Left ventricle myocardium inferior (tissue), 1 donor: ENCODE measurements around the gene ENTHD1. TPM values are rescaled to one million over a fixed set of nuclear protein-coding genes. Genes with fewer than 3 reads are reported as not detected.
"Not testable (repeated sequence)": the region's sequence is repeated elsewhere in the genome, so short reads cannot be mapped to it uniquely, and the experiment has no call there.

Source experiments
- DNase-seq: peaks from one replicate; pipeline ENCODE4 v3.0.0-alpha.2; 2020
- H3K27ac ChIP-seq: fragments of 200-600 bp; replicated peaks from 2 replicates; pipeline ENCODE4 v1.8.0; 2021
- H3K27me3 ChIP-seq: fragments of 200-600 bp; 2 replicates; pipeline ENCODE4 v1.8.0; 2021; ENCODE audit warnings: low read depth
- H3K36me3 ChIP-seq: fragments of 200-600 bp; 2 replicates; pipeline ENCODE4 v1.8.0; 2021
- H3K4me1 ChIP-seq: fragments of 200-600 bp; 2 replicates; pipeline ENCODE4 v1.8.0; 2021
- H3K4me3 ChIP-seq: fragments of 200-600 bp; 2 replicates; pipeline ENCODE4 v1.8.0; 2021; ENCODE audit warnings: mild to moderate bottlenecking, moderate library complexity
- H3K9me3 ChIP-seq: fragments of 200-600 bp; replicated peaks from 2 replicates; pipeline ENCODE4 v1.8.0; 2021
- CTCF ChIP-seq: fragments of 200-600 bp; IDR thresholded peaks from 2 replicates; pipeline ENCODE4 v1.8.0; 2021; ENCODE audit warnings: antibody characterized with exemption, mild to moderate bottlenecking, borderline replicate concordance
- intact Hi-C: fragments of 100-400 bp; cut with micrococcal nuclease; formaldehyde crosslinking; loops from one replicate; pipeline ENCODE4 v1.11.0; 2022
- total RNA-seq: library from RNA; stranded (reverse); fragmentation: NEBNext Ultra II Directional; extraction: Animal tissue kit (Norgen Biotek cat#: 25700); gene quantifications from one replicate; pipeline ENCODE4 v1.2.1, GENCODE V29; 2021
- donor health status: DM: no; HTN: yes; CAD: no; lungs with severe emphysema.

ENTHD1 gene
- total RNA-seq, 1 donor from 2014 or later, result not detected

GRCh38 chr22:39906207-39906606 is 12.6 kb upstream of the ENTHD1 start:
- TF ChIP-seq CTCF, result no peak
- Histone ChIP-seq H3K9me3 (no peaks in the 10 kb centered on the region), H3K27me3 (peaks cover 67% of the 10 kb centered on the region), H3K27ac (no peak overlapping the region), H3K4me3 (no peak overlapping the region), H3K4me1 (no peaks in the 10 kb centered on the region), H3K36me3 (no peaks in the 10 kb centered on the region)
- intact Hi-C loops, result no loop called here
- no peak for DNase-seq

- H3K36me3 ChIP-seq, result no peaks in the 10 kb centered on the region
- no peak for DNase-seq
- peaks cover 62% of the 10 kb centered on the region for H3K27me3 ChIP-seq
- no peak overlapping the region for H3K4me3 ChIP-seq
- intact Hi-C loops, result no loop called here
- H3K27ac ChIP-seq, result no peak overlapping the region
- TF ChIP-seq CTCF, result no peak
- H3K9me3 ChIP-seq, result no peaks in the 10 kb centered on the region
- H3K4me1 ChIP-seq, result no peaks in the 10 kb centered on the region
Measured at GRCh38 chr22:39905687-39906086, 12.1 kb upstream of the ENTHD1 start.

DNA sequence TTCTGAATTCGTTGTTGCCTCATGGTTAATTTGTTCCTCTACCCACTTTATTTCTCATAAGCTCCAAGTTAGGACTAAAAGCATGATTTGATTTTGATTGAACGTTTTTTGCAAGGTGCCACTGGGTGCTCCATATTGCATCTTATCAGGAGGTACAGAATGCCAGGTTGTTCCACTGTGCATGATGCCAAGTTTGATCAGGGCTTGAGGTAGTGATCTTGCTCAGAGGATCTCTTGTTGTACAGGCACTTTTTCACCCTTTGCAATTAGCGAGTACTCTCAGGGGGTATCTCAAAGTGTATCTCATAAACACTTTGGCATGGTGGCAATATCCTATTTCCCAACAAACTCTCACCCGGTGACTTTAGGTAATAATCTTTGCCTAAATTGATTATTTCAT is 11.3 kb upstream of the ENTHD1 start:
- no peaks in the 10 kb centered on the region for H3K4me1 ChIP-seq
- intact Hi-C loops, result no loop called here
- no peak for TF ChIP-seq CTCF
- H3K27ac ChIP-seq, result no peak overlapping the region
- H3K36me3 ChIP-seq, result no peaks in the 10 kb centered on the region
- peaks cover 62% of the 10 kb centered on the region for H3K27me3 ChIP-seq
- H3K9me3 ChIP-seq, result no peaks in the 10 kb centered on the region
- no peak overlapping the region for H3K4me3 ChIP-seq
- DNase-seq, result no peak

DNA sequence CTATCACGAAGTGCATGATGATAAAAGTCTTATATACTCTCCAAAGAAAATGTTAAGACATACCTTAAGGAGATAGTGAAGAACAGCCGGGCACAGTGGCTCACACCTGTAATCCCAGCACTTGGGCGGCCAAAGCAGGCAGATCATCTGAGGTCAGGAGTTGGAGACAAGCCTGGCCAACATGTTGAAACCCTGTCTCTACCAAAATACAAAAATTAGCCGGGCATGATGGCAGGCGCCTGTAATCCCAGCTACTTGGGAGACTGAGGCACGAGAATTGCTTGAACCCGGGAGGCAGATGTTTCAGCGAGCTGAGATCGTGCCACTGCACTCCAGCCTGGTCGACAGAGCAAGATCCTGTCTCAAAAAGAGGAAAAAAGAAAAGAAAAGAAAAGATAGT is 10.5 kb upstream of the ENTHD1 start:
- H3K4me1 ChIP-seq, H3K9me3 ChIP-seq, intact Hi-C loops, H3K36me3 ChIP-seq, H3K4me3 ChIP-seq, H3K27ac ChIP-seq, DNase-seq: not testable (repeated sequence)
- peaks cover 58% of the 10 kb centered on the region for H3K27me3 ChIP-seq

DNA sequence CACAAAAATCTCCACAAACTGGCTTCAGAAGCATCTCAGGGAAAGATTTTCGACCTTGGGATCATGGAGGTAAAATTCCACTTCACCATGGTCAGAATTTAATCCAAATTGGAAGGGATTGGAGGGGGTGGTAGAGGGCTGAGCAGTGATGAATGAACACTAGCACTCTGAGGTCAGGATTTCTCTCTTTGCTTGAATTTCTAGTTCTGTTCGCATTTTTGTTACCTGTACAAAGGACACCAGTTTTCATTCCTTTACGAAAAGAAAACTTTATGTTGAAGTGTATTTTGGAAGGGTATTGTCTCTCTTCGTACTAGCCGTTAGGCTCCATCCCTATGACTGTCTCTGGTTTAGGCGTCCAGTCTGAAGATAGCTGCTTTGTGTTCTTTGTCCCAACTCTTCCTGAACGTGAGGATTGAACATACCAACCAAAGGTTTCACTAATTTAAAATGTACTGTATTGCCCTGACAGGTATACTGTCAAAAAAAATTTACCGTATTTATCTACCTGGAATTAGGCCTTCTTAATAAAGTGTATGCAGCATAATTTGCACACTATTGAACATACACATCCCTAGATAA is 8.1 kb upstream of the ENTHD1 start:
- TF ChIP-seq CTCF, result no peak
- no peaks in the 10 kb centered on the region for H3K36me3 ChIP-seq
- no peak overlapping the region for H3K27ac ChIP-seq
- no peak for DNase-seq
- peaks cover 52% of the 10 kb centered on the region for H3K27me3 ChIP-seq
- no peak overlapping the region for H3K4me3 ChIP-seq
- no peaks in the 10 kb centered on the region for H3K9me3 ChIP-seq
- peaks cover 12% of the 10 kb centered on the region for H3K4me1 ChIP-seq
- intact Hi-C loops, result no loop called here

DNA sequence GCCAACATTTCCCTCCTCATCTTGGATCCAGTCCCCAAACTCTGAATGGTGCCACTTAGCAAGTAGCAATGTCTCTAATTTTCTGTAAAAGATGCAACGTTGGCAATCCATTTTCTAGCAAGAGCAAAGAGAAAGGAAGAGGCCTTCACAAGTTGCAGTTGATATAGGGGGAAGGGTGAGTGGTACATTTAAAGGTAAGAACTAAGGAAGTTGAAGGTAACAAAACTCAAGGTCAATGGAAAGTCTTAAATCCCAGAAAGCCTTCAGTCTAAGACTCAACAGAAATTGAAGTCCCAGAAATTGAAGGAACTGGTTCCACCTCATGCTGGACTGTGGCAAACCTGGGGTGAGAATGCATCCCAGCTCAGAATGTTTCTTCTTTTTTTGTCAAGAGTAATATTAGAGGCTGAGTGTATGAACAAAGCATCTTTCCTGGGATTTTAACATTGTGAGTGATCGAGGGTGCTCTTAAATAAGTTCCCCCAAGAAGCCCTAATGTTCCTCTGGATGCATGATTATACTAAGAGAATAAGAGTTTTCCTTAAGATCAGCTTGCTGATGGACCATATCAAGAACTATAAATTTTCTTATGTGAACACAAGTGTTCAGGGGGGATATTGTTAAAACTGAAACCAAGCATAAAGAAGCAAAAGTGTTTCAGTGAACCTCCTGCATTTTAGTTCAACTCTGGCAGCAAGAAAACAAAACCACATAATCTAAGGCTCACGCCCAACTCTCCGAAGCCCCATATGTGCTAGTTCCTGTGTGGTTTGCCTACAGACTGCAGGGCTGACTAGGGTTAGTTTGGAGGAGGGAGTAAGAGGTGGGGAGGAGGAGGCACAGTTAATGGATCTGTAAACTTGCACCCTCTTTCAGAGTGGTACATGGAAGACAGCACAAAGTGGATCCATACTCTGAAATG is 7.0 kb upstream of the ENTHD1 start, which contains the start of gene GRAP2:
Gene GRAP2, plus strand, starts transcription at position 779 of the 922 bp plus-strand sequence. CDS start 46,023 bp downstream, outside the sequence.
- H3K4me3 ChIP-seq, result no peak within 1 kb of the TSS
- no peaks in the 10 kb centered on the region for H3K36me3 ChIP-seq
- H3K9me3 ChIP-seq, result no peaks in the 10 kb centered on the region
- no peak for TF ChIP-seq CTCF
- no peak for DNase-seq
- intact Hi-C loops, result no loop called here
- peaks cover 49% of the 10 kb centered on the region for H3K27me3 ChIP-seq
- H3K27ac ChIP-seq, result no peak within 1 kb of the TSS
- peaks cover 12% of the 10 kb centered on the region for H3K4me1 ChIP-seq
